H1 (cell line): ENCODE data around the gene ETF1. TPM values are rescaled to one million over a fixed set of nuclear protein-coding genes. Genes with fewer than 3 reads are reported as not detected.

Experiments
- BRCA1 ChIP-seq: IDR thresholded peaks from 2 replicates; pipeline ENCODE4 v1.6.1; 2012; ENCODE audit warnings: low read depth, low read length, improper control_type of control experiment
- CHD1 ChIP-seq: IDR thresholded peaks from 2 replicates; pipeline ENCODE4 v1.6.1; 2012; ENCODE audit warnings: low read depth, low read length, improper control_type of control experiment
- CTBP2 ChIP-seq: IDR thresholded peaks from 2 replicates; pipeline ENCODE4 v1.7.0; 2011; ENCODE audit warnings: borderline replicate concordance, mild to moderate bottlenecking, moderate library complexity, mixed read lengths, low read length; ENCODE audit not compliant: insufficient read depth, insufficient read length
- EZH2 ChIP-seq: fragments of 200-600 bp; sonication (generic); IDR thresholded peaks from 2 replicates; pipeline ENCODE4 v1.7.1; 2012; ENCODE audit warnings: low read depth, mild to moderate bottlenecking, moderate library complexity, low read length, inconsistent platforms; ENCODE audit not compliant: severe bottlenecking
- GTF2F1 ChIP-seq: IDR thresholded peaks from 2 replicates; pipeline ENCODE4 v1.6.1; 2012; ENCODE audit warnings: low read depth, low read length, improper control_type of control experiment, borderline replicate concordance
- HDAC6 ChIP-seq: IDR thresholded peaks from one replicate; pipeline ENCODE4 v1.7.1; 2012; ENCODE audit warnings: low read depth, mild to moderate bottlenecking, inconsistent platforms, low read length, moderate library complexity
- JUND ChIP-seq: IDR thresholded peaks from 2 replicates; pipeline ENCODE4 v1.6.1; 2011; ENCODE audit warnings: mild to moderate bottlenecking, improper control_type of control experiment, low read length
- MAFK ChIP-seq: IDR thresholded peaks from 2 replicates; pipeline ENCODE4 v1.6.1; 2012; ENCODE audit warnings: low read depth, mild to moderate bottlenecking, improper control_type of control experiment, low read length
- POLR2A ChIP-seq, 2 experiments: IDR thresholded peaks; 1 replicate in 1 of 2; 2 replicates in 1 of 2; pipeline ENCODE4 v1.6.1; 2011; ENCODE audit warnings: low read depth in 2 of 2, low read length in 2 of 2, mild to moderate bottlenecking in 2 of 2; ENCODE audit errors: control extremely low read depth in 1 of 2
- POU5F1 ChIP-seq: IDR thresholded peaks from 2 replicates; pipeline ENCODE4 v1.6.1; 2011; ENCODE audit warnings: low read depth, mild to moderate bottlenecking, low read length, moderate library complexity
- RBBP5 ChIP-seq: IDR thresholded peaks from 2 replicates; pipeline ENCODE4 v1.7.1; 2012; ENCODE audit warnings: low read depth, mild to moderate bottlenecking, inconsistent platforms, low read length, moderate library complexity, borderline replicate concordance
- RFX5 ChIP-seq: IDR thresholded peaks from 2 replicates; pipeline ENCODE4 v1.6.1; 2011; ENCODE audit warnings: low read depth, low read length, improper control_type of control experiment, borderline replicate concordance
- SIRT6 ChIP-seq: IDR thresholded peaks from one replicate; pipeline ENCODE4 v1.7.1; 2012; ENCODE audit warnings: low read length, inconsistent platforms
- SP1 ChIP-seq: IDR thresholded peaks from 2 replicates; pipeline ENCODE4 v1.6.1; 2011; ENCODE audit warnings: low read depth, low read length
- SRF ChIP-seq: IDR thresholded peaks from 2 replicates; pipeline ENCODE4 v1.6.1; 2011; ENCODE audit warnings: mild to moderate bottlenecking, low read depth, low read length, moderate library complexity
- TAF1 ChIP-seq: IDR thresholded peaks from 2 replicates; pipeline ENCODE4 v1.6.1; 2011; ENCODE audit warnings: mild to moderate bottlenecking, low read depth, low read length
- TAF7 ChIP-seq: optimal IDR thresholded peaks from 2 replicates; pipeline ENCODE3; 2011; ENCODE audit warnings: low read depth, mild to moderate bottlenecking, inconsistent platforms, low read length, moderate library complexity, borderline replicate concordance
- TCF12 ChIP-seq: IDR thresholded peaks from 2 replicates; pipeline ENCODE4 v1.6.1; 2011; ENCODE audit warnings: low read depth, mild to moderate bottlenecking, low read length
- TEAD4 ChIP-seq: IDR thresholded peaks from 2 replicates; pipeline ENCODE4 v1.6.1; 2012; ENCODE audit warnings: low read depth, low read length, inconsistent platforms, mixed read lengths
- YY1 ChIP-seq: IDR thresholded peaks from 2 replicates; pipeline ENCODE4 v1.6.1; 2011; ENCODE audit warnings: low read depth, mild to moderate bottlenecking, low read length
- polyA plus RNA-seq, 7 experiments: library from polyadenylated mRNA; depleted of rRNA in 3 of 7; stranded (reverse) in 5 of 7; unstranded in 2 of 7; fragments of >200 nt in 5 of 7; fragments of 200-250 nt in 2 of 7; gene quantifications; 1 replicate in 5 of 7; 2 replicates in 1 of 7; 4 replicates in 1 of 7; pipeline versions ENCODE4 v1.2.1 to v1.2.3, GENCODE V29; 2011 to 2013; ENCODE audit warnings: missing spikeins in 2 of 7, mixed read lengths in 2 of 7
- total RNA-seq: library from RNA; stranded (reverse); fragmentation: NEBNext Ultra II Directional; extraction: Animal tissue kit (Norgen Biotek cat#: 25700); gene quantifications from 2 replicates; pipeline ENCODE4 v1.2.1, GENCODE V29; 2021
- TF ChIP-seq, protein P1 (sequence below): IDR thresholded peaks from 2 replicates; pipeline ENCODE4 v1.6.1; 2011; ENCODE audit warnings: low read depth, mild to moderate bottlenecking, low read length; ENCODE audit not compliant: insufficient read depth
- TF ChIP-seq, protein P2 (sequence below): IDR thresholded peaks from 2 replicates; pipeline ENCODE4 v1.6.1; 2011; ENCODE audit warnings: low read length, improper control_type of control experiment
- TF ChIP-seq, protein P3 (sequence below): IDR thresholded peaks from 2 replicates; pipeline ENCODE4 v1.6.1; 2012; ENCODE audit warnings: inconsistent platforms

Gene ETF1
- total and polyA plus RNA-seq, 2 of the 8 experiments (the other 6 are each of a cell fraction or from before 2014, with no cell fraction given), result 50.5 to 168 TPM

DNA sequence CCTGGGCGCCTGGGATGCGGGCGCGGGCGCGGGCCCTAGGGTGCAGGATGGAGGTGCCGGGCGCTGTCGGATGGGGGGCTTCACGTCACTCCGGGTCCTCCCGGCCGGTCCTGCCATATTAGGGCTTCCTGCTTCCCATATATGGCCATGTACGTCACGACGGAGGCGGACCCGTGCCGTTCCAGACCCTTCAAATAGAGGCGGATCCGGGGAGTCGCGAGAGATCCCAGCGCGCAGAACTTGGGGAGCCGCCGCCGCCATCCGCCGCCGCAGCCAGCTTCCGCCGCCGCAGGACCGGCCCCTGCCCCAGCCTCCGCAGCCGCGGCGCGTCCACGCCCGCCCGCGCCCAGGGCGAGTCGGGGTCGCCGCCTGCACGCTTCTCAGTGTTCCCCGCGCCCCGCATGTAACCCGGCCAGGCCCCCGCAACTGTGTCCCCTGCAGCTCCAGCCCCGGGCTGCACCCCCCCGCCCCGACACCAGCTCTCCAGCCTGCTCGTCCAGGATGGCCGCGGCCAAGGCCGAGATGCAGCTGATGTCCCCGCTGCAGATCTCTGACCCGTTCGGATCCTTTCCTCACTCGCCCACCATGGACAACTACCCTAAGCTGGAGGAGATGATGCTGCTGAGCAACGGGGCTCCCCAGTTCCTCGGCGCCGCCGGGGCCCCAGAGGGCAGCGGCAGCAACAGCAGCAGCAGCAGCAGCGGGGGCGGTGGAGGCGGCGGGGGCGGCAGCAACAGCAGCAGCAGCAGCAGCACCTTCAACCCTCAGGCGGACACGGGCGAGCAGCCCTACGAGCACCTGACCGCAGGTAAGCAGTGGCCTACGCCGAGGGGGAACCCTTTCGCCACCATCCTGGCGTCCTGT lies 77.5 kb downstream of the ETF1 start, which contains the start of gene EGR1 (continued):
- TF ChIP-seq CHD1 (no peak; the same call in 1 of the 2 replicates), YY1 (no peak), JUND (no peak), HDAC6 (no peak), SP1 (peak; percentile 55; the same call in 1 of the 2 replicates), SIRT6 (peak; percentile 85), GTF2F1 (peak; percentile 99), POU5F1 (no peak), BRCA1 (no peak), MAFK (no peak), POLR2A (IDR thresholded peaks at IDR 0.05; ENCODE audit: control extremely low read depth in 1 of 2, low read depth in 2 of 2, low read length in 2 of 2) (peak in 1 of 2 experiments; percentile 99; a peak in 2 of 3 replicates), TAF1 (peak; percentile 95), TCF12 (no peak), RBBP5 (peak; percentile 64; the same call in 1 of the 2 replicates), TAF7 (peak; percentile 99), EZH2 (no peak), RFX5 (no peak), SRF (peak; percentile 98), TEAD4 (no peak), CTBP2 (no peak)
- TF ChIP-seq, protein P1, sequence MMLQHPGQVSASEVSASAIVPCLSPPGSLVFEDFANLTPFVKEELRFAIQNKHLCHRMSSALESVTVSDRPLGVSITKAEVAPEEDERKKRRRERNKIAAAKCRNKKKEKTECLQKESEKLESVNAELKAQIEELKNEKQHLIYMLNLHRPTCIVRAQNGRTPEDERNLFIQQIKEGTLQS, result no peak
- TF ChIP-seq, protein P2, sequence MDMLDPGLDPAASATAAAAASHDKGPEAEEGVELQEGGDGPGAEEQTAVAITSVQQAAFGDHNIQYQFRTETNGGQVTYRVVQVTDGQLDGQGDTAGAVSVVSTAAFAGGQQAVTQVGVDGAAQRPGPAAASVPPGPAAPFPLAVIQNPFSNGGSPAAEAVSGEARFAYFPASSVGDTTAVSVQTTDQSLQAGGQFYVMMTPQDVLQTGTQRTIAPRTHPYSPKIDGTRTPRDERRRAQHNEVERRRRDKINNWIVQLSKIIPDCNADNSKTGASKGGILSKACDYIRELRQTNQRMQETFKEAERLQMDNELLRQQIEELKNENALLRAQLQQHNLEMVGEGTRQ, result peak; percentile 63; the same call in 1 of the 2 replicates
- TF ChIP-seq, protein P3, sequence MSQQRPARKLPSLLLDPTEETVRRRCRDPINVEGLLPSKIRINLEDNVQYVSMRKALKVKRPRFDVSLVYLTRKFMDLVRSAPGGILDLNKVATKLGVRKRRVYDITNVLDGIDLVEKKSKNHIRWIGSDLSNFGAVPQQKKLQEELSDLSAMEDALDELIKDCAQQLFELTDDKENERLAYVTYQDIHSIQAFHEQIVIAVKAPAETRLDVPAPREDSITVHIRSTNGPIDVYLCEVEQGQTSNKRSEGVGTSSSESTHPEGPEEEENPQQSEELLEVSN, result no peak
